K562 (cell line): ENCODE results near the gene LYAR.

Experiments
- ATF3 ChIP-seq, 2 experiments: fragments of 450-650 bp in 1 of 2; sonication (generic) in 1 of 2; formaldehyde crosslinking in 1 of 2; IDR thresholded peaks in 1 of 2; conservative IDR thresholded peaks in 1 of 2; 2 replicates each; pipeline versions ENCODE4 v1.6.1 to v1.8.1; 2016 to 2023; ENCODE audit warnings: mild to moderate bottlenecking in 2 of 2, moderate library complexity in 2 of 2, inconsistent platforms in 1 of 2, missing genetic modification reagents in 1 of 2
- CCAR2 ChIP-seq: fragments of 200-400 bp; formaldehyde crosslinking; IDR thresholded peaks from 2 replicates; pipeline ENCODE4 v1.6.1; 2017; ENCODE audit warnings: mild to moderate bottlenecking, low read depth, low read length
- CTCF ChIP-seq, 3 experiments: IDR thresholded peaks in 2 of 3; conservative IDR thresholded peaks in 1 of 3; 2 replicates each; pipeline ENCODE4 v1.5.1; 2011 to 2012; ENCODE audit warnings: low read length in 3 of 3, mild to moderate bottlenecking in 3 of 3, control low read depth in 2 of 3, improper control_type of control experiment in 1 of 3, inconsistent platforms in 1 of 3, low read depth in 1 of 3, mixed read lengths in 1 of 3, moderate library complexity in 1 of 3; ENCODE audit not compliant: insufficient read depth in 2 of 3
- EZH2 ChIP-seq: IDR thresholded peaks from 2 replicates; pipeline ENCODE4 v1.6.1; 2012; ENCODE audit warnings: low read depth, mild to moderate bottlenecking, inconsistent platforms, low read length, borderline replicate concordance
- HDAC2 ChIP-seq: fragments of 450-650 bp; IDR thresholded peaks from 2 replicates; pipeline ENCODE4 v1.6.1; 2016; ENCODE audit warnings: mild to moderate bottlenecking
- JUND ChIP-seq, 2 experiments: IDR thresholded peaks; 2 replicates in 1 of 2; 3 replicates in 1 of 2; pipeline ENCODE4 v1.6.1; 2011; ENCODE audit warnings: borderline replicate concordance in 2 of 2, low read depth in 2 of 2, low read length in 2 of 2, improper control_type of control experiment in 1 of 2, missing biosample characterization in 1 of 2, missing genetic modification characterization in 1 of 2, missing genetic modification reagents in 1 of 2
- L3MBTL2 ChIP-seq: fragments of 450-650 bp; IDR thresholded peaks from 2 replicates; pipeline ENCODE4 v1.6.1; 2016; ENCODE audit warnings: mild to moderate bottlenecking, moderate library complexity
- POLR2G ChIP-seq: fragments of 200-400 bp; formaldehyde crosslinking; IDR thresholded peaks from 2 replicates; pipeline ENCODE4 v1.6.1; 2017; ENCODE audit warnings: low read depth, mild to moderate bottlenecking, antibody characterized with exemption, low read length, moderate library complexity
- REST ChIP-seq, 2 experiments: fragments of 450-650 bp; formaldehyde crosslinking in 1 of 2; IDR thresholded peaks; 2 replicates each; pipeline versions ENCODE4 v1.4.0 to v1.6.1; 2014 to 2020; ENCODE audit warnings: mild to moderate bottlenecking in 2 of 2, borderline replicate concordance in 1 of 2, low read depth in 1 of 2
- ZBTB33 ChIP-seq: sonication (generic); formaldehyde crosslinking; IDR thresholded peaks from 2 replicates; pipeline ENCODE4 v1.8.1; 2023; ENCODE audit warnings: mild to moderate bottlenecking, missing genetic modification reagents
- ZNF217 ChIP-seq: sonication (generic); formaldehyde crosslinking; IDR thresholded peaks from 2 replicates; pipeline ENCODE4 v1.8.0; 2022; ENCODE audit warnings: mild to moderate bottlenecking, missing genetic modification reagents
- ZNF311 ChIP-seq: fragments of 250-450 bp; sonication (Bioruptor Pico); IDR thresholded peaks from 2 replicates; pipeline ENCODE4 v1.4.0; 2020; ENCODE audit warnings: mild to moderate bottlenecking, moderate library complexity

- no peak for TF ChIP-seq JUND (IDR thresholded peaks at IDR 0.05; ENCODE audit: borderline replicate concordance, low read depth, low read length)
- no peak for TF ChIP-seq JUND (tag; IDR thresholded peaks at IDR 0.05; ENCODE audit: borderline replicate concordance, low read depth, low read length)
- TF ChIP-seq CCAR2: no peak
- TF ChIP-seq ZNF311 (CRISPR knock-in tag): no peak
- no peak for TF ChIP-seq L3MBTL2
- no peak for TF ChIP-seq ZBTB33
- TF ChIP-seq CTCF (IDR thresholded peaks at IDR 0.05 in 2 of 3, conservative IDR thresholded peaks at IDR 0.05 in 1 of 3; ENCODE audit: insufficient read depth in 2 of 3, low read depth in 1 of 3, low read length in 3 of 3): no peak
- TF ChIP-seq ZNF217 (CRISPR knock-in tag): no peak
- no peak for TF ChIP-seq REST (IDR thresholded peaks at IDR 0.05; ENCODE audit: borderline replicate concordance)
- TF ChIP-seq REST (CRISPR knock-in tag; IDR thresholded peaks at IDR 0.05; ENCODE audit: low read depth): no peak
- TF ChIP-seq EZH2: no peak
- TF ChIP-seq POLR2G: no peak
- no peak for TF ChIP-seq ATF3 (IDR thresholded peaks at IDR 0.05)
- no peak for TF ChIP-seq ATF3 (CRISPR knock-in tag; conservative IDR thresholded peaks at IDR 0.05)
- TF ChIP-seq HDAC2: no peak
These were observed 56.3 kb downstream of the LYAR start for GRCh38 chr4:4233610-4234009.
